Skeletal muscle tissue (tissue), 4 donors: ENCODE measurements around the gene CKAP5. TPM values are rescaled to one million over a fixed set of nuclear protein-coding genes. Genes with fewer than 3 reads are reported as not detected.
"Not testable (repeated sequence)": the region's sequence is repeated elsewhere in the genome, so short reads cannot be mapped to it uniquely, and the experiment has no call there.

Experiments
- H3K27ac ChIP-seq: one replicate; pipeline ENCODE4 v1.7.0; 2013; ENCODE audit warnings: mild to moderate bottlenecking, low read depth, low read length, inconsistent platforms
- H3K27me3 ChIP-seq, 3 donors: one replicate each; pipeline ENCODE4 v1.7.0; 2013; ENCODE audit warnings: low read length in 3 of 3; ENCODE audit not compliant: control insufficient read depth in 3 of 3, insufficient read depth in 3 of 3
- H3K36me3 ChIP-seq, 3 donors: one replicate each; pipeline ENCODE4 v1.7.0; 2013; ENCODE audit warnings: low read length in 3 of 3; ENCODE audit not compliant: control insufficient read depth in 3 of 3, insufficient read depth in 3 of 3
- H3K4me1 ChIP-seq, 3 donors: one replicate each; pipeline ENCODE4 v1.7.0; 2013; ENCODE audit warnings: low read length in 3 of 3, mild to moderate bottlenecking in 3 of 3; ENCODE audit not compliant: control insufficient read depth in 3 of 3, insufficient read depth in 3 of 3
- H3K4me3 ChIP-seq, 3 donors: one replicate each; pipeline ENCODE4 v1.7.0; 2013; ENCODE audit warnings: low read length in 3 of 3
- H3K9ac ChIP-seq, 3 donors: one replicate each; pipeline ENCODE4 v1.7.0; 2013; ENCODE audit warnings: low read length in 3 of 3, mild to moderate bottlenecking in 3 of 3, moderate library complexity in 2 of 3, low read depth in 1 of 3
- H3K9me3 ChIP-seq, 3 donors: one replicate each; pipeline ENCODE4 v1.7.0; 2013; ENCODE audit warnings: low read length in 3 of 3; ENCODE audit not compliant: control insufficient read depth in 3 of 3
- total RNA-seq: library from RNA; depleted of rRNA; stranded (reverse); fragments of >200 nt; gene quantifications from one replicate; pipeline ENCODE4 v1.2.3, GENCODE V29; 2014
- donor health status: Osteomylitis.

The CKAP5 gene
- total RNA-seq, 1 donor from 2014 or later = 58.5 TPM

DNA sequence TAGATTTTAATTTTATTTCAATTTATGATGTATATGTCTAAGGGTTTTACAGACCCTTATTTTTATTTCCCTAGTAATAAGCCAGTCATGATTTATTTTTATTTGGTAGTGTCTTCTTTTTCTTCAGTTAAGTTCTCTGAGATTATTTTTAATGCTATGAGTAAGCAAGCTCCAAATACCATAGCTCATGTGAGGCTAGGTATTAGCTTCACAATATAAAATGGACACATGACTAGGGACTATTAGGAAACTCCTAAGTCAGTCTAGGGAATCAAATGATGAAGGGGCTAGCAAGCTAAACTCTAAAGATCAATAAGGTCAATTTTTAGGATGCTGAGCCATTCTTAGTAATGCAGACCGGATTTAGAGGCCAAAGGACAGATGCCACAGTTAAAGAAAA, 45.9 kb downstream of the CKAP5 start:
- H3K36me3 ChIP-seq = peaks cover 11 to 27% (median 19%) of the 10 kb centered on the region in 3 donors
- H3K4me3 ChIP-seq = no peak overlapping the region
- no peaks in the 10 kb centered on the region for H3K27me3 ChIP-seq
- H3K27ac ChIP-seq = peak overlapping the region; percentile 76
- no peak overlapping the region for H3K9ac ChIP-seq
- peaks cover 0 to 7% (median 0%) of the 10 kb centered on the region in 3 donors for H3K4me1 ChIP-seq
- H3K9me3 ChIP-seq = no peaks in the 10 kb centered on the region

DNA sequence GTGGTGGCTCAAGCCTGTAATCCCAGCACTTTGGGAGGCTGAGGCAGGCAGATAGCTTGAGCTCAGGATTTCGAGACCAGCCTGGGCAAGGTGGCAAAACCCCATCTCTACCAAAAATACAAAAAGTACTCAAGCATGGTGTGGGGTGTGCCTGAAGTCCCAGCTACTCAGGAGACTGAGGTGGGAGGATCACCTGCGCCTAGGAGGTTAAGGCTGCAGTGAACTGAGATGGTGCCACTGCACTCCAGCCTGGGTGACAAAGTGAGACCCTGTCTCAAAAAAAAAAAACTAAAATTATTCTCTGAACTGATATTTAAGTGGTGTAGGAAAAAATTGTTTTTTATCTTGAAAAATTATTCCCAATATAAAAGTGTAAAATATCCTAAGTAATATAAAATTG, 46.4 kb downstream of the CKAP5 start:
- not testable (repeated sequence) for H3K4me1 ChIP-seq, H3K9ac ChIP-seq, H3K27me3 ChIP-seq, H3K4me3 ChIP-seq, H3K9me3 ChIP-seq
- Histone ChIP-seq H3K27ac (peak overlapping the region; percentile 76), H3K36me3 (peaks cover 11 to 29% (median 21%) of the 10 kb centered on the region in 3 donors)

DNA sequence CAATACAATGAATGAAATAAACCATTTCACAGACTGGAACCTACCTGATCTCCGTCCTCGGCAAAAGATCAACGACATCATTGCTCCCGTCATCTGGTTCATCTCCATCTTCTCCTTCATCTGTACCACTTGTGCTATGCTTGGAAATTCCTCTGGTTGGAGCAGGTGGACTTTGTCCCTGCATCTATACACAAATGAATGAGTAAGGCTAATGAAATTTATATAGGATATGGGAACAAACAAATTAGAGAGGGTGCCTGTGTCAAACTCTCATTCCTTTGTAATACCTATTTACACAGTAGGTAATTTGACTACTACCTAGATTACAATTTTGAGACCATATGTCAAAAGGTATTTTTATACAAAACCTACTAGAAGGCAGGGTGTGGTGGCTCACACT, 67.7 kb downstream of the CKAP5 start:
- Histone ChIP-seq H3K27me3 (no peaks in the 10 kb centered on the region), H3K9ac (no peak overlapping the region), H3K36me3 (peaks cover 20 to 67% (median 39%) of the 10 kb centered on the region in 3 donors), H3K4me3 (no peak overlapping the region), H3K4me1 (no peaks in the 10 kb centered on the region), H3K27ac (no peak overlapping the region), H3K9me3 (no peaks in the 10 kb centered on the region)

DNA sequence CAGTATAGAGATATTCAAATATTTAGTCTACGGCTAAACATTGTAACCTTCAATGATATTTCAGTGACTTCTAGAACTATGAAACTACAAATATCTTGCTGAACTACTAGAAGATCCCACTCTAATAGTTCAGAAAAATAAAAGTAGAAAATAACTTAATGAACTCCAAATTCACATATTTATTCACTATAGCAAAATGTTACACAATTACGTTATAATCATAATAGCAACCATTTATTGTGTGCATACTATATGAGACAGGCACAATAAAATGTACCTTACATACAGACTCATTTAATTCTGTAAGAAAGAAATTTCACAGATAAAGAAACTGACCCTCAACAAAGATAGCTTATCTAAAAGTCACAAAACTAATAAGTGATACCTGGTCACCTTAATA, 69.2 kb downstream of the CKAP5 start:
- H3K4me3 ChIP-seq = no peak overlapping the region
- no peak overlapping the region for H3K9ac ChIP-seq
- H3K4me1 ChIP-seq = no peaks in the 10 kb centered on the region
- no peaks in the 10 kb centered on the region for H3K27me3 ChIP-seq
- H3K36me3 ChIP-seq = peaks cover 20 to 60% (median 37%) of the 10 kb centered on the region in 3 donors
- no peaks in the 10 kb centered on the region for H3K9me3 ChIP-seq
- H3K27ac ChIP-seq = no peak overlapping the region

DNA sequence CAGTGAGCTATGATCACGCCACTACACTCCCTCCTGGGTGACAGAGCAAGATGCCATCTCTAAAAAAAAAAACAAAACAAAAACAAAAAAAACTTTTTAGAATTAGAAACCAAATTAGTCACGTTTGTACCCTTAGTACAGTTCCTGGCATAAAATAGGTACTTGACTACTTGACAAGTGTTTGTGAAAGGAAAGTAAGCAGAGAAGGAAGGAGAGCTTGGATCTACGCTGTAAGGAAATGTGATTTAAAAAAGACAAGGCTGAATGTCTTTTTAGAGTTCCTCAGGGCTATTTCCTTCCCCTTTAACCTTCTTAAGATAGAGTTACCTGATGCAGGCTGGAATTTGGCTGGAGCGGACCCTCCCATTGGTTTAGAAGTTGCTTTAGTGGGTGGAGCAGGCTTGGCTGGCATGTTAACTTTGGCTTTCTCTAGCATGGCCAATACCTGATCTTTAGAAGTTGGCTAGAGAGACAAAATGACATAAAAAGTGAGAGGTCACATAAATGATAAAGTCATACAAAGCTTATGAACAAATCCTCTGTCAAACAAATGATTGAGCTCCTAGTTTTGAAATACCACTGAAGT, 76.4 kb downstream of the CKAP5 start:
- H3K4me1 ChIP-seq = no peaks in the 10 kb centered on the region
- H3K27me3 ChIP-seq = no peaks in the 10 kb centered on the region
- H3K9me3 ChIP-seq = no peaks in the 10 kb centered on the region
- no peak overlapping the region for H3K4me3 ChIP-seq
- H3K36me3 ChIP-seq = peaks cover 27 to 37% (median 31%) of the 10 kb centered on the region in 3 donors
- H3K9ac ChIP-seq = no peak overlapping the region
- H3K27ac ChIP-seq = no peak overlapping the region

DNA sequence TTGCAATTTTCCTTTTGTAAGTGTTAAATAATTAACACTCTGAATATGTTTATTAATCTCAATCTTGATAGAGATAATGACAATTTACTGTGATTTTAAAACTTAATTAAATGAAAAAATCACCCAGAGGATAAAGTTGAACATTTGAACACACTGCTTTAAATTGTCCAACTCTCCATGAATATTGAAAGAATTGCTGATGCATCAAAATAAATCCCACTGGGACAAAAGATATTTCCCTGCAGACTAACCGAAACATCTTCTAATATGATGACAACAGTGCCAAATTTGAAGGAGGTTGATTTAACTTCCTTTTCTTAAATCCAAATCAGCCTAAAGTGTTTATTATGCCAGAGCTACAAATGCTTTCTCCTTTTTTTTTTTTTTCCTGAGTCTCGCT, 79.4 kb downstream of the CKAP5 start:
- Histone ChIP-seq H3K4me1 (peaks cover 0 to 5% (median 0%) of the 10 kb centered on the region in 3 donors), H3K27ac (no peak overlapping the region), H3K36me3 (peaks cover 33 to 65% (median 54%) of the 10 kb centered on the region in 3 donors), H3K4me3 (no peak overlapping the region), H3K9me3 (no peaks in the 10 kb centered on the region), H3K27me3 (no peaks in the 10 kb centered on the region), H3K9ac (no peak overlapping the region)

DNA sequence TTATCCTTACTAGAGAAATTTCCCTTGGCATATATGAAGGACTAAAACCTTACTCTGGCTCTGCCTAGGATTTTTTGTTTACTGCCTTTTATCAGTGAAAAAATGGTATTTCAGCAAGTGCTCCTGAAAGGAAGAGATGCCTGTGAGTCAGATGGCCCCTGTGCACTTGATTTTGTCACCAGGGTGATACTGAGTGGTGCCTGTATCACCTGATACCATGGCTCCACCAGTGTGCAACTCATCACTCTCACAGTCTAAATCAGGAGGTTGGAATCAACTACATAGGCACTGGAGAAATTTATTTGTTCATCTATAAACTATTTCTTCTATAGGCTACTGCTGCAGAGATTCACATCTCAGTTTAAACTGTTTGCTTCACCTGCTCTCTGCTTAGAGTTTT, 83.8 kb downstream of the CKAP5 start:
- no peaks in the 10 kb centered on the region for H3K9me3 ChIP-seq
- no peak overlapping the region for H3K9ac ChIP-seq
- peaks cover 0 to 5% (median 0%) of the 10 kb centered on the region in 3 donors for H3K4me1 ChIP-seq
- H3K4me3 ChIP-seq = no peak overlapping the region
- peaks cover 27 to 66% (median 61%) of the 10 kb centered on the region in 3 donors for H3K36me3 ChIP-seq
- no peaks in the 10 kb centered on the region for H3K27me3 ChIP-seq
- no peak overlapping the region for H3K27ac ChIP-seq

DNA sequence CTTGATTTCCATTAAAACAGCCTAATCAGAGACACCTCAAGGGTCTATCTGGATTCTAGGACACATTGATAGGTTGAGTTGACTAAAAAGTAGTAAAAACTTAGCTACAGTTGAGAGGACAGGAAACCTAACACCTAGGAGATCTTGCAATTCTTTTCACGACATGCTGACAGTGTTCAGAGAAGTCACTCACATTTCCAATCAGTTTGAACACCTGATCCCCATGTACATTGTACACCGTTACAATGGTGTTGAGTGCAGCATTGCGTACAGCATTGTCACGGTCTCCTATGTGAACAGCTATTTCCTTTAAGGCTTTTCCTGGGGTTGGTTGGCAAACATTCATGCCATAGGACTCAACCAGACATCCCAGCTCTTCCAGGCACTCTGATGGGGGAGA, 84.3 kb downstream of the CKAP5 start:
- Histone ChIP-seq H3K27ac (no peak overlapping the region), H3K9me3 (no peaks in the 10 kb centered on the region), H3K4me1 (peaks cover 0 to 5% (median 0%) of the 10 kb centered on the region in 3 donors), H3K36me3 (peaks cover 27 to 66% (median 61%) of the 10 kb centered on the region in 3 donors), H3K27me3 (no peaks in the 10 kb centered on the region), H3K9ac (no peak overlapping the region), H3K4me3 (no peak overlapping the region)

DNA sequence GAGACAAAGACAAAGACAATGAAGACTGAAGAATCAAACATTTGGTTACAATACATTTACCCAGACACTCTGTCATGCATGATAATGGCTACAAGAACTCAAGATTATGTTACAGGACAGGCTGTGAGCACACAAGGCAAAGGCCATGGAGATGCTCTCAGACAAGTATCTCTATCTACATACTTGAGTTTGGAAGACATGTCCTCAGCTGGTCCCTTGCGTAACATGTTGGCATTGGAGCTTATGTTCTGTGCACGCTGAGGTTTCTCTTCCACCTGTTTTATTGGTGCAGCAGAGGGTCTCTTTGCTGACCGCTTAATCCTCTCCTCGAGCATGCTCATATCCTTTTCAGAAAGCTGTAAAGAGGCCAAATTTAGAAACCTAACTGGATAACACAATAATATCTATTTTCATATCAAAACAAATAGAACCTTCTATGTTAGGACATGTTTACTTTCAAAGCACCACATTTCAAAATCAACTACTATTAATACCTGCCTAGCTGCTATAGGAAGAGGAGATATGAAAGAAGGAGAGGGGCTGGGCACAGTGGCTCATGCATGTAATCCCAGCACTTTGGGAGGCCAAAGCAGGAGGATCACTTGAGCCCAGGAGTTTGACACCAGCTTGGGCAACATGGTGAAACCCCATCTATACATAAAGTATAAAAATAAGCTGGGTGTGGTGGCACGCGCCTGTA, 85.5 kb downstream of the CKAP5 start:
- Histone ChIP-seq H3K4me3 (no peak overlapping the region), H3K9me3 (no peaks in the 10 kb centered on the region), H3K27me3 (no peaks in the 10 kb centered on the region), H3K4me1 (peaks cover 0 to 5% (median 0%) of the 10 kb centered on the region in 3 donors), H3K36me3 (peaks cover 27 to 70% (median 66%) of the 10 kb centered on the region in 3 donors), H3K27ac (no peak overlapping the region), H3K9ac (no peak overlapping the region)

DNA sequence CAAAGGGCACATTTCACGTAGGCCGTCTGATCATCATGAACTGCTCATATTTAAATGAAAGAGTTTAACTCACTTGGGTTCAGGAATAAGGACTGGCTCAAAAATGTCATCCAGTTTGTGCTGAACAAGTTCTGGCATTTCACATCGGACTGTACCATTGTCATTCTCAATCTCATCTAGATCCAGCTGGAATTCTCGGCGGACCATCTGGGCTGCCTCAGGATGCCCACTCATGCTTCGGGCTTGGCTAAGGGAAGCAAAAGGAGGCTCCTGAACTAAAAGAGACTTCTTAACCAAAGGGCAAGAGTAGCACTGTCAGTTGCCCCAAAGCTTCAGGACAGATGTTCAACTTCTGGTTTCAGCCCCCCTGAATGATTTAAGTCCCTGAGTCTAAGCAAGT, 86.9 kb downstream of the CKAP5 start:
- Histone ChIP-seq H3K27me3 (no peaks in the 10 kb centered on the region), H3K4me3 (no peak overlapping the region), H3K36me3 (peaks cover 30 to 72% (median 67%) of the 10 kb centered on the region in 3 donors), H3K9me3 (no peaks in the 10 kb centered on the region), H3K4me1 (peaks cover 0 to 5% (median 0%) of the 10 kb centered on the region in 3 donors), H3K27ac (no peak overlapping the region), H3K9ac (no peak overlapping the region)
